GM20000 (cell line): Measurements from ENCODE around the gene PRDM16.

ENCODE experiments used
- DNase-seq: peaks from one replicate; pipeline ENCODE4 v3.0.0; 2012; ENCODE audit warnings: low spot score
- CTCF ChIP-seq: IDR thresholded peaks from 2 replicates; pipeline ENCODE4 v1.5.1; 2012; ENCODE audit warnings: mild to moderate bottlenecking, control low read depth; ENCODE audit errors: extremely low read depth, missing control alignments

Gene PRDM16

DNA sequence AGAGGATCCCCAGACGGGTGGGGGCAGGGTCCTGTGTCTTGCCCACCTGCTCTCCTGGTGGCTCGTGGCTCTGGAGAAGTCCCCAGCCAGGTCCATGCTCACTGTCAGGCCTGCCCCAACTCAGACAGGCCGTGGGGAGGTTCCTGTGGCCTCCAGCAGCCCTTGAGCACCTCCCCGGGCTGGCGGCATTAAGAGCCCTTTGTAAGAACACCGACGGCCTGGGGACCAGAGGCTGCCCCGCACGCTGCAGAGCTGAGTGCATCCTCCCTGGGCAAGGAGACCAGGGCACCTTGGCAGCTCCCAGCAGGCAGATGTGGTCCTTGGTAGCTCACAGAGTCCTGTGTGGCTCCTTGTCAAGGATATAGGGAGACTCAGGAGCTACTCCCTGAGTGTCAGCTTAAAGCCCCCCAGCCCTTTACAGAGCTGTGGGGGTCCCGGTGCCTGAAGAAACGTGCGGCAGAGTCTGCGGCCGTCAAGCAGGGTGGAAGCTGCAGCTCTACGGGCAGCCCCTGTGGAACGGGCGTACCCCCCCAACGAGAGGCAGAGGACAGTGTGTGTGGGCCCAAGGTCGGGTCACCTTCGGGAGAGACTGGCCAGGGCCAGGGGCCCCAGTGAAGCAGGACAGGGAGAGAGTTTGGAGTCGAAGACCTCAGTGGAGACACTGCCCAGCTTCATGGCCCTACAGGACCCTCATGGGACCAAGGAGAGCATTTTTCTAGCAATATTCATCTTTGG lies 118.6 kb downstream of the PRDM16 start:
- no peak for TF ChIP-seq CTCF
- DNase-seq: no peak

DNA sequence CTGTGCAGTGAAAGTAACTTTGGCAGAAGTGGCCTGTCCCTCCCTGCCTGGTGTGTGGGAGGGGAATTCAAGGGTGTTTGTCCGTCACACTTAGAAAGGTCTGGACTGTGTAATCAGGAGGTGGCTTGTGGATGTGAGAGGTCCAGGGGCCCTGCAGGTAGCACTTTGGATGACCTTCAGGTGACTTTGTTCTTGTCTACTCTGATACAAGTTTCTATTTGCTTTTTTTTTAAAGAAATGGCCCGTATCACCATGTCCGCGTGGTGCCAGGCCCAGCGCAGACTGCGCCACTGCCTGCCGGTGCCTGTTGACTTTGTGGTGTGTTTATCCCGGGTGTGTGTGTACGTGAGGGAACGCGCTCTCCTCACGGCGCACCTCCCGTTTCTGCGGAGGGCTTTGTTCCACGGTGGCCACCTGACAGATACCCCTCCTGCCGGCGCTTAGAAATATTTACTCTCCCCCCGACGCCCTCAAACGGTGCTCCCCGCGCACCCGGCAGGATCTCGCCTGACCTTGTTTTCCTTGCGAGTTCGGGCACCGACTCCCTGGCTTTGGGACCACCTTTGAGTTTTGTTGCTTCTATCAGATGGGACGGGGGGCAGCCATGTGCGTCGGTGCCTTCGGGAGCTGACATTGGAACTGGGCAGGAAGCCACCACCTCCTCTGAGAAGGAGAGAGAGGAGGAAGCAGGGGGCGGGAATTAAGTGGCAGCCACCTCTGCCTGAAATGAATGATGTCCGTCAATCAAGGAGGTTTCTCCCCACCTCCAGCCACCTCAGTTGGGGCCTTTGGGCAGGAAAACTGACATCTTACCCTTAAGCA lies 119.4 kb downstream of the PRDM16 start:
- TF ChIP-seq CTCF: no peak
- no peak for DNase-seq

DNA sequence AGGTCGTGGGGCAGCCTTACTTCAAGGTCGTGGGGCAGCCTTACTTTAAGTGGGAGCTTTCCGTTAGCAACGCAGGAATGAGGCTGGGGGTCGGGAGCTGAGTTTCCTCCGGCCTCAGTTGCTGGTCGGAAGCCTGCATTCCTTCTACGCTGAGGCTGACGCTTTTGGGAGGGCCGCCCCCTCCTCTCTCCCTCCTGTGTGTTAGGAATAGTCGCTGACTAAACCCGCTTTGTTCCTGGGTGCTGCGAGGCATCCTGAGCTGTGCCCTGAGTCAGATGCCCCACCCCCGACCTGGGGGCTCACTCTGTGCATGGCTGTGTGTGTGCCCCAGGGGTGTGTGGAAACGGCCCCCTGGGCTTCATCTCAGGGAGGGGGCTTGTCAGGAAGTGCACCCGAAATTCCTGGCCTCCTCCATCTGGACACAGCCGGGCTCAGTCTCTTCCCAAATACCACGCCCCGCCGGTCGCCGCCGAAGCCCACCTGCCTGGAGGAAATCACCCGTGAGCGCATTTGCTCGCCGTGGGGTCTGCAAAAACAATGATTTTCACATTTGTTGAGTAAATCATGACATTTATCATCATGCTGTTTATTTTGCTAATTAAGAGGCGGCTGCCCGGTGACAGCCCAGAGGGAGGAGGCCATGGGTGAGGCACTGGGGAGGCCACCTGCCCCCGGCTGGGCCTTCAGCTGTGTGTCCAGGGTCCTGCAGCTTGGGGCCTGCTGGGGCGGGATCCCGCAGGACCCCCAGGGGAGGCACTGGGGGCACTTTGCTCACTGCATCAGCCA lies 121.4 kb downstream of the PRDM16 start:
- DNase-seq: no peak
- no peak for TF ChIP-seq CTCF

GRCh38 chr1:3192361-3192760 lies 123.4 kb downstream of the PRDM16 start:
- no peak for DNase-seq
- no peak for TF ChIP-seq CTCF

- no peak for DNase-seq
- TF ChIP-seq CTCF: no peak
These were observed 123.8 kb downstream of the PRDM16 start for GRCh38 chr1:3192825-3193224.

GRCh38 chr1:3193811-3194210 lies 124.8 kb downstream of the PRDM16 start:
- no peak for DNase-seq
- no peak for TF ChIP-seq CTCF
